IMR-90 (cell line): ENCODE measurements around the gene CD70. TPM values are rescaled to one million over a fixed set of nuclear protein-coding genes. Genes with fewer than 3 reads are reported as not detected.

ENCODE experiments used
- ATAC-seq: fragments of 200-7000 bp; cut with Tn5 transposase; 2 replicates; pipeline ENCODE4 v1.9.1; 2020; ENCODE audit warnings: low read depth, mild to moderate bottlenecking, moderate library complexity
- BruUV-seq: library from RNA; stranded (reverse); fragments of 400-500 nt; replicated peaks from 2 replicates; lab custom pipeline; 2021; lab: Mats Ljungman, UMichigan
- CTCF ChIA-PET: fragments of 300-600 bp; formaldehyde crosslinking; extraction: SDS; loops from one replicate; lab custom pipeline; 2021; ENCODE audit warnings: antibody characterized with exemption; lab: Yijun Ruan, JAX
- POLR2A ChIA-PET: fragments of 300-600 bp; sonication (Branson Sonifier 250); formaldehyde crosslinking; loops from one replicate; lab custom pipeline; 2022; ENCODE audit warnings: antibody characterized with exemption; ENCODE audit not compliant: unreplicated experiment; lab: Charles Lee
- DNase-seq: peaks from one replicate; pipeline ENCODE4 v3.0.0; 2013
- H2AFZ ChIP-seq: replicated peaks from 2 replicates; pipeline ENCODE3; 2013; ENCODE audit warnings: low read length, mild to moderate bottlenecking; ENCODE audit not compliant: poor library complexity
- H2AK5ac ChIP-seq: 2 replicates; pipeline ENCODE4 v1.6.1; 2013; ENCODE audit warnings: low read depth, low read length, inconsistent platforms
- H2AK9ac ChIP-seq: replicated peaks from 2 replicates; pipeline ENCODE3; 2013; ENCODE audit warnings: mild to moderate bottlenecking, low read depth, low read length, moderate library complexity; ENCODE audit not compliant: poor library complexity
- H2BK120ac ChIP-seq: 2 replicates; pipeline ENCODE4 v1.6.1; 2013; ENCODE audit warnings: low read depth, low read length, inconsistent platforms
- H2BK15ac ChIP-seq: 3 replicates; pipeline ENCODE4 v1.6.1; 2013; ENCODE audit warnings: low read depth, low read length, inconsistent platforms
- H2BK20ac ChIP-seq: 2 replicates; pipeline ENCODE4 v1.6.1; 2013; ENCODE audit warnings: low read depth, mild to moderate bottlenecking, inconsistent platforms, low read length, moderate library complexity
- H2BK5ac ChIP-seq: 2 replicates; pipeline ENCODE4 v1.6.1; 2013; ENCODE audit warnings: mild to moderate bottlenecking, low read depth, low read length, inconsistent platforms; ENCODE audit not compliant: poor library complexity, severe bottlenecking
- H3K14ac ChIP-seq: replicated peaks from 2 replicates; pipeline ENCODE4 v1.6.1; 2013; ENCODE audit warnings: low read depth, low read length, inconsistent platforms
- H3K18ac ChIP-seq: 2 replicates; pipeline ENCODE4 v1.6.1; 2013; ENCODE audit warnings: low read depth, low read length, control low read depth
- H3K23ac ChIP-seq: 2 replicates; pipeline ENCODE4 v1.6.1; 2013; ENCODE audit warnings: low read depth, low read length, inconsistent platforms
- H3K27ac ChIP-seq: 2 replicates; pipeline ENCODE4 v1.5.1; 2013; ENCODE audit warnings: mild to moderate bottlenecking, control low read depth, low read length; ENCODE audit not compliant: insufficient read depth
- H3K27me3 ChIP-seq: 2 replicates; pipeline ENCODE4 v1.6.1; 2013; ENCODE audit warnings: low read length; ENCODE audit not compliant: control insufficient read depth, insufficient read depth
- H3K36me3 ChIP-seq: 2 replicates; pipeline ENCODE4 v1.6.1; 2013; ENCODE audit warnings: low read length, mixed read lengths; ENCODE audit not compliant: control insufficient read depth, insufficient read depth
- H3K4ac ChIP-seq: 2 replicates; pipeline ENCODE4 v1.6.1; 2013; ENCODE audit warnings: low read depth, low read length, inconsistent platforms
- H3K4me1 ChIP-seq: 2 replicates; pipeline ENCODE4 v1.6.1; 2013; ENCODE audit warnings: low read length, mixed read lengths; ENCODE audit not compliant: control insufficient read depth, insufficient read depth
- H3K4me2 ChIP-seq: 2 replicates; pipeline ENCODE4 v1.6.1; 2013; ENCODE audit warnings: low read depth, mild to moderate bottlenecking, control low read depth, low read length, moderate library complexity
- H3K4me3 ChIP-seq: 2 replicates; pipeline ENCODE4 v1.5.1; 2013; ENCODE audit warnings: low read depth, mild to moderate bottlenecking, control low read depth, low read length, moderate library complexity; ENCODE audit not compliant: insufficient read depth
- H3K56ac ChIP-seq: 2 replicates; pipeline ENCODE4 v1.6.1; 2013; ENCODE audit warnings: low read length, inconsistent platforms; ENCODE audit not compliant: insufficient read depth; ENCODE audit errors: extremely low read depth
- H3K79me1 ChIP-seq, 2 experiments: 2 replicates each; pipeline ENCODE4 v1.6.1; 2013; ENCODE audit warnings: low read length in 2 of 2, inconsistent platforms in 1 of 2, low read depth in 1 of 2
- H3K9ac ChIP-seq: 2 replicates; pipeline ENCODE4 v1.6.1; 2013; ENCODE audit warnings: low read depth, low read length, control low read depth
- H3K9me1 ChIP-seq: 2 replicates; pipeline ENCODE4 v1.6.1; 2013; ENCODE audit warnings: low read length, inconsistent platforms; ENCODE audit not compliant: insufficient read depth
- H3K9me3 ChIP-seq: 2 replicates; pipeline ENCODE4 v1.6.1; 2013; ENCODE audit warnings: low read length; ENCODE audit not compliant: control insufficient read depth, insufficient read depth
- H4K20me1 ChIP-seq: 2 replicates; pipeline ENCODE4 v1.6.1; 2013; ENCODE audit warnings: low read length, inconsistent platforms; ENCODE audit not compliant: insufficient read depth
- H4K5ac ChIP-seq: 2 replicates; pipeline ENCODE4 v1.6.1; 2013; ENCODE audit warnings: mild to moderate bottlenecking, low read depth, low read length, control low read depth
- H4K8ac ChIP-seq, 2 experiments: 2 replicates each; pipeline ENCODE4 v1.6.1; 2013; ENCODE audit warnings: low read depth in 2 of 2, low read length in 2 of 2, control low read depth in 1 of 2, inconsistent platforms in 1 of 2
- H4K91ac ChIP-seq: 2 replicates; pipeline ENCODE4 v1.6.1; 2013; ENCODE audit warnings: low read depth, low read length, inconsistent platforms; ENCODE audit not compliant: insufficient read depth
- BHLHE40 ChIP-seq: fragments of 150-350 bp; IDR thresholded peaks from 2 replicates; pipeline ENCODE4 v1.6.1; 2016; ENCODE audit warnings: mild to moderate bottlenecking, low read depth, low read length
- CEBPB ChIP-seq: IDR thresholded peaks from 2 replicates; pipeline ENCODE4 v1.6.1; 2012; ENCODE audit warnings: low read depth, low read length, improper control_type of control experiment
- CHD1 ChIP-seq: IDR thresholded peaks from 2 replicates; pipeline ENCODE4 v1.6.1; 2012; ENCODE audit warnings: low read depth, low read length, improper control_type of control experiment
- CTCF ChIP-seq: conservative IDR thresholded peaks from 2 replicates; pipeline ENCODE4 v1.5.1; 2012; ENCODE audit warnings: mild to moderate bottlenecking, low read depth, low read length, improper control_type of control experiment
- FOS ChIP-seq: fragments of 150-350 bp; IDR thresholded peaks from 2 replicates; pipeline ENCODE4 v1.6.1; 2016; ENCODE audit warnings: low read depth, low read length
- MAFK ChIP-seq: IDR thresholded peaks from 2 replicates; pipeline ENCODE4 v1.6.1; 2012; ENCODE audit warnings: low read depth, low read length, improper control_type of control experiment
- MAZ ChIP-seq: IDR thresholded peaks from 2 replicates; pipeline ENCODE4 v1.6.1; 2012; ENCODE audit warnings: low read depth, mild to moderate bottlenecking, low read length, improper control_type of control experiment, moderate library complexity, borderline replicate concordance
- MXI1 ChIP-seq: IDR thresholded peaks from 2 replicates; pipeline ENCODE4 v1.6.1; 2012; ENCODE audit warnings: low read depth, mild to moderate bottlenecking, low read length, moderate library complexity, borderline replicate concordance
- NFE2L2 ChIP-seq: fragments of 150-350 bp; IDR thresholded peaks from 2 replicates; pipeline ENCODE4 v1.6.1; 2016; ENCODE audit warnings: low read depth, mild to moderate bottlenecking, low read length
- POLR2A ChIP-seq: IDR thresholded peaks from 2 replicates; pipeline ENCODE4 v1.6.1; 2012; ENCODE audit warnings: mild to moderate bottlenecking, low read depth, low read length
- RAD21 ChIP-seq: IDR thresholded peaks from 2 replicates; pipeline ENCODE4 v1.6.1; 2012; ENCODE audit warnings: low read length, improper control_type of control experiment
- RCOR1 ChIP-seq: IDR thresholded peaks from 2 replicates; pipeline ENCODE4 v1.6.1; 2012; ENCODE audit warnings: mild to moderate bottlenecking, low read length, improper control_type of control experiment; ENCODE audit not compliant: insufficient replicate concordance
- RFX5 ChIP-seq: IDR thresholded peaks from 2 replicates; pipeline ENCODE4 v1.8.0; 2012; ENCODE audit warnings: low read depth, mild to moderate bottlenecking, low read length, moderate library complexity
- SMC3 ChIP-seq: fragments of 150-350 bp; IDR thresholded peaks from 2 replicates; pipeline ENCODE4 v1.6.1; 2016; ENCODE audit warnings: low read depth, mild to moderate bottlenecking, antibody characterized with exemption, low read length, moderate library complexity
- USF2 ChIP-seq: fragments of 150-350 bp; IDR thresholded peaks from 2 replicates; pipeline ENCODE4 v1.6.1; 2017; ENCODE audit warnings: mild to moderate bottlenecking, antibody characterized with exemption, low read length, low read depth
- WGBS, 2 experiments: methylation state at CpG; one replicate each; pipeline versions ENCODE4 v1.1.5 to v1.1.7; 2013; ENCODE audit warnings: missing lambda C conversion rate in 2 of 2; ENCODE audit not compliant: insufficient read length in 1 of 2; ENCODE audit errors: extremely low coverage in 2 of 2; 5-methylcytosine and 5-hydroxymethylcytosine counted together
- dilution Hi-C: fragments of 300-500 bp; cut with HindIII; formaldehyde crosslinking; loops from one replicate; pipeline ENCODE4 v1.14.3; 2018; ENCODE audit warnings: low sequenced_read_pairs; ENCODE audit not compliant: unreplicated experiment
- in situ Hi-C: fragments of 300-500 bp; cut with MboI; formaldehyde crosslinking; loops from 3 replicates; pipeline ENCODE4 v1.14.3; 2019; ENCODE audit warnings: low sequenced_read_pairs, inconsistent platforms, mixed read lengths
- intact Hi-C: fragments of 100-400 bp; cut with micrococcal nuclease; formaldehyde crosslinking; loops from 2 replicates; pipeline ENCODE4 v1.10.0; 2022
- polyA plus RNA-seq, 3 experiments: library from polyadenylated mRNA; depleted of rRNA; stranded (reverse); fragments of >200 nt; gene quantifications; 2 replicates each; pipeline ENCODE4 v1.2.3, GENCODE V29; 2012; ENCODE audit warnings: low replicate concordance in 1 of 3
- total RNA-seq: library from RNA; depleted of rRNA; stranded (reverse); fragments of >200 nt; gene quantifications from 2 replicates; pipeline ENCODE4 v1.2.3, GENCODE V29; 2012

Gene CD70
- total and polyA plus RNA-seq, 2 of the 4 experiments (the other 2 are of a cell fraction): not detected

GRCh38 chr19:6613711-6614110 is 22.8 kb upstream of the CD70 start:
- Histone ChIP-seq H3K36me3 (no peaks in the 10 kb centered on the region), H4K20me1 (no peaks in the 10 kb centered on the region), H2BK120ac (no peak overlapping the region), H3K27ac (no peak overlapping the region), H3K18ac (no peak overlapping the region), H3K23ac (no peak overlapping the region), H2AK9ac (no peak overlapping the region), H3K4me1 (peaks cover 2% of the 10 kb centered on the region; the same call in 1 of the 2 replicates), H3K4me2 (no peak overlapping the region), H3K27me3 (no peaks in the 10 kb centered on the region), H2BK20ac (no peak overlapping the region), H4K8ac (no peak overlapping the region), H3K79me1 (no peaks in the 10 kb centered on the region), H2BK15ac (no peak overlapping the region), H2AK5ac (no peak overlapping the region), H4K5ac (no peak overlapping the region), H3K9ac (no peak overlapping the region), H3K56ac (no peak overlapping the region), H2BK5ac (no peak overlapping the region), H2AFZ (no peak overlapping the region), H4K91ac (no peak overlapping the region), H3K14ac (no peak overlapping the region), H3K4ac (no peak overlapping the region), H3K4me3 (no peak overlapping the region), H3K9me3 (0 out of 2 replicates have a peak, but pooled peaks cover 3% of the 10 kb centered on the region), H3K9me1 (no peaks in the 10 kb centered on the region)
- intact Hi-C loops (no loop called here), in situ Hi-C loops (no loop called here), dilution Hi-C loops (no loop called here)
- DNase-seq: no peak
- TF ChIP-seq CEBPB: no peak
- no peak for TF ChIP-seq NFE2L2
- TF ChIP-seq FOS: no peak
- TF ChIP-seq MXI1: no peak
- no peak for TF ChIP-seq SMC3
- TF ChIP-seq MAZ: no peak
- TF ChIP-seq RAD21: no peak
- TF ChIP-seq RCOR1: no peak
- no peak for TF ChIP-seq CTCF
- TF ChIP-seq USF2: no peak
- no peak for TF ChIP-seq CHD1
- TF ChIP-seq RFX5: no peak
- TF ChIP-seq MAFK: no peak
- no peak for TF ChIP-seq BHLHE40
- no peak for TF ChIP-seq POLR2A
- BruUV-seq: no TSS peak
- ATAC-seq: no peak
- ChIA-PET POLR2A (no interaction called here), CTCF (no interaction called here)
- WGBS, 2 experiments: no CpG with 5 or more reads among the region's 6 CpGs
